ENCODE data around the gene SIRT6.
"Not testable (repeated sequence)": the region's sequence is repeated elsewhere in the genome, so short reads cannot be mapped to it uniquely, and the experiment has no call there.

The SIRT6 gene

DNA sequence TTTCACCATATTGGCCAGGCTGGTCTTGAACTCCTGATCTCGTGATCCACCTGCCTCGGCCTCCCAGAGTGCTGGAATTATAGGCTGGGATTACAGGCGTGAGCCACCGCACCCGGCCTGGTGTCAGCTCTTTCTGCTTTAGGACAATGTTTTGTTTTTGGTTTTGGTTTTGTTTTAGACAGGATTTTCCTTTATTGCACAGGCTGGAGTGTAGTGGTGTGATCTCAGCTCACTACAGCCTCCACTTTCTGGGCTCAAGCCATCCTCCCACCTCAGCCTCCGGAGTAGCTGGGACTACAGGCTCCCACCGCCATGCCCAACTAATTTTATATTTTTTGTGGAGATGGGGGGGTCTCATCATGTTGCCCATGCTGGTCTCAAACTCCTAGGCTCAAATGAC, 53.3 kb downstream of the SIRT6 start:
- not testable (repeated sequence) for DNase-seq

DNA sequence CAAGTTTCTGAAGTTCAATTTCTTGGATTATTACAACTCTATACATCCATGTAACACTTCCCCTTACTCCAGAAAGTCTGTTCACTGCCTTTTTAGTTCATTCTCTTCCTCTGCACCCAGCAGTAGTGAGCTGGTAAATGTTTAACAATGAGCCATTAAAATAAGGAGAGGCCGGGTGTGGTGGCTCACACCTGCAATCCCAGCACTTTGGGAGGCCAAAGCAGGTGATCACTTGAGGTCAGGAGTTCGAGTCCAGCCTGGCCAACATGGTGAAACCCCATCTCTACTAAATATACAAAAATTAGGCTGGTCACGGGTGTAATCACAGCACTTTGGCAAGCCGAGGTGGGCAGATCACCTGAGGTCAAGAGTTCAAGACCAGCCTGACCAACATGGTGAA, 55.0 kb downstream of the SIRT6 start:
- not testable (repeated sequence) for DNase-seq

DNA sequence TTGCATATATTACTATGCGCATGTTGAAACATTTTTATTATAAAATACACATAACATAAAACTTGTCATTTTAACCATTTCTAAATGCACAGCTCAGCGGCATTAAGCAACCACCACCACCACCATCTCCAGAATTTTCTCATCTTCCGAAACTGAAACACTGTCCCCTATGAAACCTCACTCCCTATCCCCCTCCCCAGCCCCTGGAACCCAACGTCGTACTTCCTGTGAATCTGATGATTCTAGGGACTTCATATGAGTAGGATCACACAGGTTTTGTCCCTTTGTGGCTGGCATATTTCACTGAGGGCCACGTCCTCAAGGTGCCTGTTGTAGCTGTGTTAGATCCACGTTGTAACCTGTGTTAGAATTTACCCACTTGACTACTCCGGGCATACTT, 57.7 kb downstream of the SIRT6 start:
- peak in 1 of 2 experiments; percentile 14 for DNase-seq

Measured in SHP77 (cell line).